Subcutaneous abdominal adipose tissue (tissue), 5 donors: ENCODE data around the gene TOPBP1.
"Not testable (repeated sequence)": the region's sequence is repeated elsewhere in the genome, so short reads cannot be mapped to it uniquely, and the experiment has no call there.

Experiments
- H3K27ac ChIP-seq: one replicate; pipeline ENCODE4 v1.7.0; 2013; ENCODE audit warnings: low read depth, mild to moderate bottlenecking, inconsistent platforms, low read length, moderate library complexity
- H3K27me3 ChIP-seq, 5 donors: one replicate each; pipeline ENCODE4 v1.7.0; 2013; ENCODE audit warnings: low read length in 5 of 5, inconsistent platforms in 1 of 5; ENCODE audit not compliant: control insufficient read depth in 5 of 5, insufficient read depth in 4 of 5
- H3K36me3 ChIP-seq, 5 donors: one replicate each; pipeline ENCODE4 v1.7.0; 2013; ENCODE audit warnings: low read length in 5 of 5; ENCODE audit not compliant: control insufficient read depth in 5 of 5, insufficient read depth in 5 of 5
- H3K4me1 ChIP-seq, 5 donors: one replicate each; pipeline ENCODE4 v1.7.0; 2013; ENCODE audit warnings: low read length in 5 of 5, mild to moderate bottlenecking in 3 of 5, moderate library complexity in 1 of 5; ENCODE audit not compliant: control insufficient read depth in 5 of 5, insufficient read depth in 5 of 5
- H3K4me3 ChIP-seq, 5 donors: one replicate each; pipeline ENCODE4 v1.7.0; 2013; ENCODE audit warnings: low read length in 5 of 5, low read depth in 1 of 5
- H3K9ac ChIP-seq, 5 donors: one replicate each; pipeline ENCODE4 v1.7.0; 2013; ENCODE audit warnings: low read length in 5 of 5, mild to moderate bottlenecking in 4 of 5, moderate library complexity in 3 of 5
- H3K9me3 ChIP-seq, 5 donors: one replicate each; pipeline ENCODE4 v1.7.0; 2013; ENCODE audit warnings: low read length in 5 of 5; ENCODE audit not compliant: control insufficient read depth in 5 of 5
- donor health status: healthy.
- donor health status: healthy.
- donor health status: healthy.
- donor health status: healthy.
- donor health status: healthy.

The TOPBP1 gene

DNA sequence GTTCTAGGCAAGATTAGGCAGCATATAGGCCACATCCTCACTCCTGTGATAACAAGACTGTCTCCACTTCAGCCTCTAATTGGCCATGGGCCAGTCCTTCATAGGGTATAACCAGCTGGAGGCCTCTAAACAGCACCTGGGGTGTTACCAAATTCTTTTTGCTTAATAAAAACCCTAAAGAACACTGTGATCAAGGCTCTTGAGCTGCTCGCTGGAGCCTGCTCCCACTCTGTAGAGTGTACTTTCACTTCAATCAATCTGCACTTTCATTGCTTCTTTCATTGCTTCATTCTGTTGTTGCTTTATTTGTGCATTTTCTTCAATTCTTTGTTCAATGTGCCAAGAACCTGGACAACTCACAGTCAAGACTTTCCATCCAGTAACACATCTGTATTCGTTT lies 36.2 kb upstream of the TOPBP1 start:
- Histone ChIP-seq H3K4me1 (no peaks in the 10 kb centered on the region), H3K27ac (no peak overlapping the region), H3K4me3 (no peak overlapping the region), H3K9ac (no peak overlapping the region), H3K36me3 (no peaks in the 10 kb centered on the region), H3K27me3 (no peaks in the 10 kb centered on the region), H3K9me3 (peaks cover 0 to 7% (median 0%) of the 10 kb centered on the region in 5 donors)

DNA sequence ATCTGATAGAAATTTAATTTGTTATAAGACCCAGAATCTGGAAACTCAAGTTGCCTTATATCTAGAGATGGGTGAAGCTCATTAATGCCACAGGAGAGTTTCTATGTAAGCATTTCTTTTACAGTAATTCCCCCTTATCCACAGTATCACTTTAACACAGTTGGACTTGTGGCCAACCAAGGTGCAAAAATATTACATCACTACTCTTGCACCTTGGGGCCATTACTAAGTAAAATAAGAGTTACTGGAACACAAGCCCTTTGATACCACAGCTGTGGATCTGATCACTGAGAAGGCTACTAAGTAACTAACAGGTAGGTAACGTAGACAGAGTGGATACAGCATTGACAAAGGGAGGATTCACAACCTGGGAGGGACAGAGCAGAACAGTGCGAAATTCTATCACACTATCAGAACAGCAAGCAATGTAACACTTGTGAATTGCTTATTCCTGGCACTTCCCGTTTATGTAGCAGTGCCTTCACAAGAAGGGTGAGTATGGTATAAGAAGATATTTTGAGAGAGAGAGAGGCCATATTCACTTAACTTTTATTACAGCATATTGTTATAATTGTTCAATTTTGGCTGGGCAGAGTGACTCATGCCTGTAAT lies 33.9 kb upstream of the TOPBP1 start:
- Histone ChIP-seq H3K4me3 (no peak overlapping the region), H3K36me3 (no peaks in the 10 kb centered on the region), H3K27ac (no peak overlapping the region), H3K4me1 (no peaks in the 10 kb centered on the region), H3K27me3 (no peaks in the 10 kb centered on the region), H3K9me3 (peaks cover 0 to 7% (median 0%) of the 10 kb centered on the region in 5 donors), H3K9ac (no peak overlapping the region)

DNA sequence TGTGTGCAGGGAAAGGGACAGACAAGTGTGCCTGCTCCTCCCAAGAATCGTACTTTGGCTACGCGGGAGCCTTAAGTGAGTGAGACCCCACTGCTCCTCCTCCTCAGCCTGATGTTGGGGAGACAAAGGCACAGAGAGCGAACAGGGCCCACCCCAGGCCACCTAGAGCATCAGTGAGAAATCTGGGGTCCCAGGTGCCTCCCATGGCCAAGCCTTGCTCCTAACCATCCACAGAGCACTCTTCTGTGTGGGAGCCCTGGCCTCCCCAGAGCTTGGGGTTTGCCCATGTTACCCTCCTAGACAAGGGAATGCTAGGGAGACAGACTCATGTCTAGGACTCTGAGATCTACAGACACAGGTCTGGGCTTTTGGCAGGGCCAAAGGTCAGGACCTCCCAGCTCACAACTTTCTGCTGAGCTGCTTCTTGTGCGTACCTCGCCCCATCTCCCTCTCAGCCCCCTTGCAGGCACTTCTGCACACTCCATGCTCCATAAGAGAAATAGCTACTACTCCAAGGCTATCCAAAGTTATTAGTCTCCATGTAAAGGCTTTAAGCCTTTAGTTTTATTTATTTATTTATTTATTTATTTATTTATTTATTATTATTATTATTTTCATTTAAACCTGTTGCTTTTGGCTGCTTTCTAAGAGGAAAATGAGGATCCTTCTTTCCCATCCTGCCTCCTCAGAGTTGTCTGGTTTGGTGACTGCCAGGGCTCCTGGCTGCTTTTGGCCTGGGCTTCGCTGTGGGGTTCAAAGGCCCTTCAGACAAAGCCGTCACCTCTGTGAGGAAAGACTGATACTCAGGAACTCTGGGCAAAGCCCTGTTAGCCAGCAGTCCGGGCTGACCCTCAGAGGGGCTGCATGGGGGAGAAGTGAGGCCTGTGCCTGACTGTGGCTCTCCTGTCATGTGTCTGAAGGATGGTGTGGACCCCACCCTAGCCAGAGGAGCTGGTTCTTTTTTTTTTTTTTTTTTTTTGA lies 32.8 kb upstream of the TOPBP1 start:
- Histone ChIP-seq H3K27me3 (no peaks in the 10 kb centered on the region), H3K36me3 (no peaks in the 10 kb centered on the region), H3K9ac (no peak overlapping the region), H3K27ac (no peak overlapping the region), H3K4me3 (no peak overlapping the region), H3K4me1 (no peaks in the 10 kb centered on the region), H3K9me3 (peaks cover 0 to 7% (median 0%) of the 10 kb centered on the region in 5 donors)

DNA sequence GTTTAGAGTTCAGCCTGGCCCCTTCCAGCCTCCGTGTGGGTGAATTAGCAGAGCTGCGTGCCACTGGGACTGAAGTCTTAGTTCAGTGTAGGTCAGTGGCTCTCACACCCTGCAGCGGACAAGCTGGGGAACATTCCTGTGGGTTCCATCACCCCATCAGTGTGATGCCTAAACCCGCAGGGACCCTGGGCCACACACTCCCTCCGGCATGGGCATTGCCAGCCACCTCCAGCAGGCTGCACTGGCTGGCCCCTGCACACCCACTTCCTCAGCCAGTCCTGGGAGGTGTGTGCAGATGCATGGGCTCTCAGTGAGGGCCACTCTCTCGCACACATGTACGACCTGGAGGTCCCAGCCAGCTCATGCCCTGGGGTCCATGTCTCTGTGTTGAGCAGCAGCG lies 32.1 kb upstream of the TOPBP1 start:
- H3K4me1 ChIP-seq = no peaks in the 10 kb centered on the region
- no peak overlapping the region for H3K9ac ChIP-seq
- no peaks in the 10 kb centered on the region for H3K27me3 ChIP-seq
- H3K27ac ChIP-seq = no peak overlapping the region
- no peak overlapping the region for H3K4me3 ChIP-seq
- H3K9me3 ChIP-seq = peaks cover 0 to 7% (median 0%) of the 10 kb centered on the region in 5 donors
- no peaks in the 10 kb centered on the region for H3K36me3 ChIP-seq

DNA sequence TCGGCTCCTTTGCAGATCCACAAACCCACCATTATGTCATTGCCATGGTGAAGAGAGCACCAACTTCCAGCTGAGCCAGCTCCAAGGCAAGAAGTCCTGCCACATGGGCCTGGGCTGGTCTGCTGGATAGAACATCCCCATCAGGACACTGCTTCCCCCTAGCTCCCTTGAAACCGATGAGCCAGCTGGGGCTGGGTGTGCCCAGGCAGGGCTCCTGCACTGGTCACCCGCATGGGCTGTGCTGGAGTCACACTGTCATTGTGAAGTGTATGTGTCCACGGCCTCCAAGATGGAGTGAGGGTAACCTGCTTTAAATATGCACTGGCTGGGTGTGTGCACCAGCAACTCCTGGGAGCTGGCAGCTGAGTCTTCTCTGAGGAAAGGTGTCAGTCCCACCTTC lies 31.0 kb upstream of the TOPBP1 start:
- no peak overlapping the region for H3K4me3 ChIP-seq
- no peaks in the 10 kb centered on the region for H3K36me3 ChIP-seq
- H3K4me1 ChIP-seq = no peaks in the 10 kb centered on the region
- H3K9me3 ChIP-seq = no peaks in the 10 kb centered on the region
- no peaks in the 10 kb centered on the region for H3K27me3 ChIP-seq
- H3K9ac ChIP-seq = no peak overlapping the region
- H3K27ac ChIP-seq = no peak overlapping the region

DNA sequence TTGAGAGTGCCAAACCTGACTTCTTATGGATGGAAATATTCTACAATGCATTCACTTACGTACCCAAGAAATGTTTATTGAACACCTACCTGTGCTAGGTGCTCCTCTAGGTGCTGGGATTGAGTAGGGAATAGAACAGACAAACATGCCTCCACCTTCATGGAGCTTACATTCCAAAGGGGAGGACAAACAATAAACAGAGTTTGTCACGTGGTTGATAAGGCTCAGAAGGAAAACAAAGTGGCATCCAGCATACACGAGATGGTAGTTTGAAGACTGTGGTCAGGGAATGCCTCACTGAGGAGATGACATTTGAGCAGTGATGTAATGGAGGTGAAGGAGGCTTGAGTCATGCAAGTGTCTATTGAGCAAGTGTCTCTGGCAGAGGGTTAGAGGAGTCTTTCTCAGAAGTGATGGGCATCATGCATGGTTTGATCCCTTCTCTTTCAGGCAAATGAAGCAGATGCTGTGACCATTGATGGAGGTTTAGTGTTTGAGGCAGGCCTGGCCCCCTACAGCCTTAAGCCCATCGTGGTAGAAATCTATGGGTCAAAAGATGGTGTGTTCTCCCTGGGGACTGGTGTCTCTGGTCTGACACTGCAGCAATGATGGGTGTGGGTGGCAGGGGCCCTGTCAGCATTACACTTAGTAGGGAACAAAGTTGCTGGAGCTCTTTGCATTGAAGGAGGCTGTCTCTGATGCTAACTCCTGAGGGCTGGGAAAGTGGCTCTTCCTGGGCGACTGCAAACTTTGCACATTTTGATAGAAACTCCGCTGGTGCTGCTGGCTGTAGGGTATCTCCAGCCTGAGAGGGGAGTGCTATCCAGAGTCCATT lies 29.7 kb upstream of the TOPBP1 start:
- Histone ChIP-seq H3K27ac (no peak overlapping the region), H3K9me3 (no peaks in the 10 kb centered on the region), H3K4me3 (no peak overlapping the region), H3K9ac (no peak overlapping the region), H3K4me1 (no peaks in the 10 kb centered on the region), H3K36me3 (no peaks in the 10 kb centered on the region), H3K27me3 (no peaks in the 10 kb centered on the region)

DNA sequence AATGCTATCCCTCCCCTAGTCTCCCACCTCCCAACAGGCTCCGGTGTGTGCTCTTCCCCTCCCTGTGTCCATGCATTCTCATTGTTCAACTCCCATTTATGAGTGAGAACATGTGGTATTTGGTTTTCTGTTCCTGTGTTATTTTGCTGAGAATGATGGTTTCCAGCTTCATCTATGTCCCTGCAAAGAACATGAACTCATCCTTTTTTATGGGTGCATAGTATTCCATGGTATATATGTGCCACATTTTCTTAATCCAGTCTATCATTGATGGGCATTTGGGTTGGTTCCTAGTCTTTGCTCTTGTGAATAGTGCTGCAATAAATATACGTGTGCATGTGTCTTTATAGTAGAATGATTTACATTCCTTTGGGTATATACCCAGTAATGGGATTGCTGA lies 16.3 kb upstream of the TOPBP1 start:
- H3K27ac ChIP-seq, H3K9me3 ChIP-seq, H3K4me3 ChIP-seq, H3K36me3 ChIP-seq, H3K9ac ChIP-seq: not testable (repeated sequence)
- Histone ChIP-seq H3K4me1 (peaks cover 3 to 31% (median 26%) of the 10 kb centered on the region in 5 donors), H3K27me3 (peaks cover 2 to 15% (median 6%) of the 10 kb centered on the region in 5 donors)

DNA sequence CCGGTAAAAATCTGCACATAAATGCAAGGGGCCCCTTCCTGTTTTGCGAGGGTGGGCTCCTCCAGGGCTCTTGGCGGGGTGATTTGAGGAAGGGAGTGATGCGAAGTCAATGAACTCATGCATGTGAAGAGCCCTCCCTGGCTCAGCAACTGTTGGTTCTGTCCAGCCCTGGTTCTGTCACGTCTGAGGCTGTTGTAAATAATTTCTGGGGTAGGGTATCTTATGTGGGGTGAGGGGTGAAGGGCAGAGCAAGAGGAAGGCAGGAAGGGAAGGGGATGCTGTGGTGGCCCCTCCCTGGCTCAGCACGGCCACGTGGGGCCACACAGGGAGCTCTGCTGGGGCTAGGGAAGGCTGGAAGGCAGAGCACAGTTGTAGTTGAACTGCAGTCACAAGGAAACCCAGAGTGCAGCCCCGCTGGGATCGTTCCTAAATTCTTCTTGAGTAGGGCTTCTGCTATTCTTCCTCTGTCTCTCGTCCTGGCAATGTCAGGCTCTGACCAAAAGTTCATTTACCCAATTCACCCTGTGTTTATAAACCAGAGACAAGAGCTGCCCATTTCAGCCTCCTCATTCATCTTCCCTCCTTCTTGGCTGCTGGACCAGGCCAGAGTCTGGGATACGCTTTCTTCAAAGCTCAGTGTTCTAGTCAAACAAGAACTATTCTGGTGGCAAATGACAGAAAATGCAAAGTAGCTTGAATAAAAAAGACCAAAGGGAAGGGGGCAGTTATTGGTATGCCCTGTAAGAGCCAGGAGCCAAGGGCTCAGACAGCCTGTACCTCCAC lies 14.8 kb upstream of the TOPBP1 start:
- Histone ChIP-seq H3K36me3 (no peaks in the 10 kb centered on the region), H3K27ac (peak overlapping the region; percentile 54), H3K27me3 (peaks cover 2 to 15% (median 6%) of the 10 kb centered on the region in 5 donors)

DNA sequence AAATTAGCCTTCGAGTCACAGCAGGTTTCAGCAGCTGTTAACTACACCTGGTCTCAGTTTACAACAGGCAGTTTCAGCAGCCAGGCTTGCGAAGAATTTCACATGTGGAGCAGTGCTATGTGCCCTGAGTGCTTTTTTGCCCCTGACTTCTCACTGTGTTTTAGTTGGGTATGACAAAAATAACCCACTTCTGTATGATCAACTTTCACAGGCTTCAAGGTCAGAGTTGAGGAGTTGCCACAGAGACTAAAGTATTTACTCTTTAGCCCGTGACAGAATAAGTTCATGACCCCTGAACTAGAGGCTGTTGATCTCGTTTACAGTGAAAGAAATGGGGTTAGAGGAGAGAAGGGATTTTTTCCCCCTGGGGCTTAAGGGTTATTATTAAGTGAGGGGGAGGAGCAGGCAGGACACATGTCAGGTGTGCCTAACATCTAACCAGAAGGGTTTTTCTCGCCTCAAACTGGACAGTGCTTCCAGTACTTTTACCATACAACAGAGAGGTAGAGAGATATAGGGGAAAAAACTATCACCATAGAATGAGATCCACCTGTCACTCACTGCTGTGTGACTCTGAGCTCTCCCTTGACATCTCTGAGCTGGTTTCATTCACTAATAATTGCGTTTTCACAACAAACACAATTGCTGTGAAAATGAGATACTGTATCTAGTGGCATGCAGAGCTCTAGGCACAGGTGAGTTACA lies 14.0 kb upstream of the TOPBP1 start:
- H3K9ac ChIP-seq = no peak overlapping the region
- peaks cover 3 to 31% (median 26%) of the 10 kb centered on the region in 5 donors for H3K4me1 ChIP-seq
- H3K27ac ChIP-seq = peak overlapping the region; percentile 54
- H3K36me3 ChIP-seq = no peaks in the 10 kb centered on the region
- peak overlapping the region in 1 of 5 donors; percentile 6 for H3K4me3 ChIP-seq
- H3K9me3 ChIP-seq = no peaks in the 10 kb centered on the region
- H3K27me3 ChIP-seq = peaks cover 2 to 15% (median 6%) of the 10 kb centered on the region in 5 donors

More for the DNA sequence above, 14.8 kb upstream of the TOPBP1 start:
- no peak overlapping the region for H3K9ac ChIP-seq
- no peak overlapping the region for H3K4me3 ChIP-seq
- peaks cover 3 to 31% (median 26%) of the 10 kb centered on the region in 5 donors for H3K4me1 ChIP-seq
- H3K9me3 ChIP-seq = no peaks in the 10 kb centered on the region
